WTC11 (cell line): ENCODE results near the gene ENTREP3. TPM values are rescaled to one million over a fixed set of nuclear protein-coding genes. Genes with fewer than 3 reads are reported as not detected.

Source experiments
- ATF2 ChIP-seq: sonication (generic); formaldehyde crosslinking; IDR thresholded peaks from 2 replicates; pipeline ENCODE4 v1.8.1; 2022; ENCODE audit warnings: low read depth, missing genetic modification reagents, borderline replicate concordance
- CBFB ChIP-seq: sonication (generic); formaldehyde crosslinking; IDR thresholded peaks from 2 replicates; pipeline ENCODE4 v1.8.1; 2022; ENCODE audit warnings: mild to moderate bottlenecking, low read depth, missing genetic modification reagents
- CREB1 ChIP-seq: sonication (generic); formaldehyde crosslinking; IDR thresholded peaks from 2 replicates; pipeline ENCODE4 v1.8.0; 2023; ENCODE audit warnings: mild to moderate bottlenecking, missing genetic modification reagents
- CREM ChIP-seq: sonication (generic); formaldehyde crosslinking; IDR thresholded peaks from 2 replicates; pipeline ENCODE4 v1.8.1; 2022; ENCODE audit warnings: mild to moderate bottlenecking, missing genetic modification reagents, moderate library complexity
- E2F4 ChIP-seq: sonication (generic); formaldehyde crosslinking; IDR thresholded peaks from 2 replicates; pipeline ENCODE4 v1.8.1; 2022; ENCODE audit warnings: low read depth, mild to moderate bottlenecking, moderate library complexity, missing genetic modification reagents, borderline replicate concordance
- ELF4 ChIP-seq: sonication (generic); formaldehyde crosslinking; IDR thresholded peaks from 2 replicates; pipeline ENCODE4 v1.8.1; 2022; ENCODE audit warnings: low read depth, mild to moderate bottlenecking, moderate library complexity, missing genetic modification reagents
- FOXJ3 ChIP-seq: sonication (generic); formaldehyde crosslinking; IDR thresholded peaks from 2 replicates; pipeline ENCODE4 v1.9.0; 2021; ENCODE audit warnings: missing genetic modification reagents, mild to moderate bottlenecking, borderline replicate concordance
- GABPB1 ChIP-seq: sonication (generic); formaldehyde crosslinking; IDR thresholded peaks from 2 replicates; pipeline ENCODE4 v1.8.1; 2023; ENCODE audit warnings: mild to moderate bottlenecking, missing genetic modification reagents
- GRHL2 ChIP-seq: fragments of 250-450 bp; sonication (Bioruptor Pico); IDR thresholded peaks from 2 replicates; pipeline ENCODE4 v1.8.0; 2022; ENCODE audit warnings: mild to moderate bottlenecking, moderate library complexity; ENCODE audit not compliant: insufficient replicate concordance, severe bottlenecking
- GTF2I ChIP-seq: fragments of 250-450 bp; sonication (Bioruptor Pico); conservative IDR thresholded peaks from 2 replicates; pipeline ENCODE4 v1.4.0; 2021; ENCODE audit warnings: mild to moderate bottlenecking
- IRF1 ChIP-seq: sonication (generic); formaldehyde crosslinking; IDR thresholded peaks from 2 replicates; pipeline ENCODE4 v1.8.0; 2023; ENCODE audit warnings: missing genetic modification reagents
- KAT7 ChIP-seq: sonication (generic); formaldehyde crosslinking; IDR thresholded peaks from 2 replicates; pipeline ENCODE4 v1.8.1; 2023; ENCODE audit warnings: missing genetic modification reagents, mild to moderate bottlenecking, borderline replicate concordance
- MAX ChIP-seq: sonication (generic); formaldehyde crosslinking; IDR thresholded peaks from 2 replicates; pipeline ENCODE4 v1.8.0; 2022; ENCODE audit warnings: mild to moderate bottlenecking, missing genetic modification reagents
- MXD4 ChIP-seq: fragments of 250-450 bp; sonication (Bioruptor Pico); IDR thresholded peaks from 2 replicates; pipeline ENCODE4 v1.8.0; 2021; ENCODE audit warnings: mild to moderate bottlenecking, moderate library complexity, borderline replicate concordance
- MYBL2 ChIP-seq: sonication (generic); formaldehyde crosslinking; IDR thresholded peaks from 2 replicates; pipeline ENCODE4 v1.8.1; 2023; ENCODE audit warnings: mild to moderate bottlenecking, moderate library complexity, missing genetic modification reagents
- NFE2L1 ChIP-seq: sonication (generic); formaldehyde crosslinking; IDR thresholded peaks from 2 replicates; pipeline ENCODE4 v1.8.1; 2023; ENCODE audit warnings: missing genetic modification reagents
- NFYB ChIP-seq: sonication (generic); formaldehyde crosslinking; conservative IDR thresholded peaks from 2 replicates; pipeline ENCODE4 v1.8.0; 2022; ENCODE audit warnings: low read depth, missing genetic modification reagents
- RELA ChIP-seq: sonication (generic); formaldehyde crosslinking; IDR thresholded peaks from 2 replicates; pipeline ENCODE4 v1.8.1; 2022; ENCODE audit warnings: missing genetic modification reagents, mild to moderate bottlenecking, borderline replicate concordance
- RORB ChIP-seq: fragments of 250-450 bp; sonication (Bioruptor Pico); IDR thresholded peaks from 2 replicates; pipeline ENCODE4 v1.9.0; 2021; ENCODE audit warnings: mild to moderate bottlenecking
- SMAD4 ChIP-seq: sonication (generic); formaldehyde crosslinking; IDR thresholded peaks from 2 replicates; pipeline ENCODE4 v1.8.0; 2022; ENCODE audit warnings: mild to moderate bottlenecking, missing genetic modification reagents
- SOX15 ChIP-seq: fragments of 250-450 bp; sonication (Bioruptor Pico); IDR thresholded peaks from 2 replicates; pipeline ENCODE4 v1.9.0; 2021; ENCODE audit warnings: mild to moderate bottlenecking
- STAT6 ChIP-seq: sonication (generic); formaldehyde crosslinking; conservative IDR thresholded peaks from 2 replicates; pipeline ENCODE4 v1.8.1; 2023; ENCODE audit warnings: mild to moderate bottlenecking, low read depth, missing genetic modification reagents, moderate library complexity
- TCF7 ChIP-seq: sonication (generic); formaldehyde crosslinking; IDR thresholded peaks from 2 replicates; pipeline ENCODE4 v1.8.0; 2022; ENCODE audit warnings: mild to moderate bottlenecking, low read depth, missing genetic modification reagents, moderate library complexity
- TP53 ChIP-seq: sonication (generic); formaldehyde crosslinking; IDR thresholded peaks from 2 replicates; pipeline ENCODE4 v1.8.1; 2023; ENCODE audit warnings: mild to moderate bottlenecking, missing genetic modification reagents
- ZNF121 ChIP-seq: sonication (generic); formaldehyde crosslinking; IDR thresholded peaks from 2 replicates; pipeline ENCODE4 v1.8.0; 2023; ENCODE audit warnings: missing genetic modification reagents
- ZNF138 ChIP-seq: sonication (generic); formaldehyde crosslinking; conservative IDR thresholded peaks from 2 replicates; pipeline ENCODE4 v1.8.1; 2022; ENCODE audit warnings: mild to moderate bottlenecking, moderate library complexity, missing genetic modification reagents
- ZNF219 ChIP-seq: sonication (generic); formaldehyde crosslinking; IDR thresholded peaks from 2 replicates; pipeline ENCODE4 v1.8.0; 2023; ENCODE audit warnings: missing genetic modification reagents, mild to moderate bottlenecking, borderline replicate concordance
- ZNF232 ChIP-seq: sonication (generic); formaldehyde crosslinking; IDR thresholded peaks from 2 replicates; pipeline ENCODE4 v1.8.0; 2022; ENCODE audit warnings: mild to moderate bottlenecking, missing genetic modification reagents
- ZNF512 ChIP-seq: sonication (generic); formaldehyde crosslinking; IDR thresholded peaks from 2 replicates; pipeline ENCODE4 v1.8.1; 2022; ENCODE audit warnings: missing genetic modification reagents, borderline replicate concordance
- ZNF671 ChIP-seq: fragments of 250-450 bp; sonication (Bioruptor Pico); IDR thresholded peaks from 2 replicates; pipeline ENCODE4 v1.8.0; 2021; ENCODE audit warnings: mild to moderate bottlenecking
- total RNA-seq: library from RNA; stranded (reverse); gene quantifications from 3 replicates; pipeline ENCODE4 v1.2.3, GENCODE V29; 2021

ENTREP3 gene
- total RNA-seq, 1 experiment from 2014 or later: 67.8 TPM

GRCh38 chr1:155273343-155274245 lies 18.3 kb upstream of the ENTREP3 start, which contains the start of gene CLK2 (continued):
- TF ChIP-seq E2F4: no peak
- no peak for TF ChIP-seq KAT7 (CRISPR knock-in tag)
- no peak; the same call in 1 of the 2 replicates for TF ChIP-seq IRF1 (CRISPR knock-in tag)
- TF ChIP-seq RORB (CRISPR knock-in tag): no peak
- peak; percentile 50; the same call in 1 of the 2 replicates for TF ChIP-seq MYBL2 (CRISPR knock-in tag)
- TF ChIP-seq ZNF219 (CRISPR knock-in tag): no peak
- TF ChIP-seq TCF7 (CRISPR knock-in tag): no peak
- no peak for TF ChIP-seq CBFB (CRISPR knock-in tag)
- no peak for TF ChIP-seq ZNF512
- TF ChIP-seq MXD4 (CRISPR knock-in tag): no peak
- TF ChIP-seq FOXJ3 (CRISPR knock-in tag): no peak
- TF ChIP-seq STAT6 (CRISPR knock-in tag): no peak
- peak; percentile 80; the same call in 1 of the 2 replicates for TF ChIP-seq ZNF232 (CRISPR knock-in tag)
- TF ChIP-seq NFYB (CRISPR knock-in tag): no peak
- TF ChIP-seq CREB1 (CRISPR knock-in tag): no peak
- TF ChIP-seq GTF2I: no peak
- peak; percentile 98 for TF ChIP-seq MAX
- TF ChIP-seq SOX15 (CRISPR knock-in tag): no peak
- no peak for TF ChIP-seq ZNF671
- TF ChIP-seq RELA (CRISPR knock-in tag): no peak
- no peak for TF ChIP-seq ZNF121 (CRISPR knock-in tag)
- peak; percentile 70 for TF ChIP-seq GABPB1 (CRISPR knock-in tag)
- no peak for TF ChIP-seq ZNF138 (CRISPR knock-in tag)
- TF ChIP-seq GRHL2 (CRISPR knock-in tag): no peak
- no peak for TF ChIP-seq ELF4 (CRISPR knock-in tag)
- TF ChIP-seq TP53: no peak
- peak; percentile 12; the same call in 1 of the 2 replicates for TF ChIP-seq NFE2L1 (CRISPR knock-in tag)
- TF ChIP-seq CREM: peak; percentile 53; the same call in 1 of the 2 replicates
- no peak for TF ChIP-seq SMAD4 (CRISPR knock-in tag)
- TF ChIP-seq ATF2 (CRISPR knock-in tag): no peak
